Right lobe of liver (tissue), 6 donors: ENCODE data around the gene PAX5. TPM values are rescaled to one million over a fixed set of nuclear protein-coding genes. Genes with fewer than 3 reads are reported as not detected.
"Not testable (repeated sequence)": the region's sequence is repeated elsewhere in the genome, so short reads cannot be mapped to it uniquely, and the experiment has no call there.

Experiments used
- ATAC-seq, 4 donors: fragments of 200-7000 bp; cut with Tn5 transposase; one replicate each; pipeline ENCODE4 v1.9.1; 2020; ENCODE audit warnings: mild to moderate bottlenecking in 4 of 4, moderate library complexity in 4 of 4
- DNase-seq, 3 donors: peaks; one replicate each; pipeline ENCODE4 v3.0.0-alpha.2; 2020
- H3K27ac ChIP-seq, 3 donors: fragments of 200-600 bp; one replicate each; pipeline ENCODE4 v1.8.0; 2022
- H3K27me3 ChIP-seq, 2 donors: fragments of 200-600 bp; one replicate each; pipeline ENCODE4 v1.8.0; 2022
- H3K36me3 ChIP-seq, 4 donors: fragments of 200-600 bp; sonication (generic) in 1 of 4; one replicate each; pipeline versions ENCODE4 v1.5.1 to v1.8.0; 2017 to 2022; ENCODE audit warnings: control low read depth in 1 of 4
- H3K4me1 ChIP-seq, 4 donors: fragments of 200-600 bp; sonication (generic) in 1 of 4; one replicate each; pipeline versions ENCODE4 v1.5.1 to v1.8.0; 2017 to 2022; ENCODE audit warnings: control low read depth in 1 of 4
- H3K4me3 ChIP-seq, 3 donors: fragments of 200-600 bp; one replicate each; pipeline ENCODE4 v1.8.0; 2022
- H3K9me3 ChIP-seq, 4 donors: fragments of 200-600 bp; sonication (generic) in 1 of 4; one replicate each; pipeline versions ENCODE4 v1.5.1 to v1.8.0; 2017 to 2022; ENCODE audit warnings: control low read depth in 1 of 4
- POLR2A ChIP-seq: fragments of 450-650 bp; IDR thresholded peaks from one replicate; pipeline ENCODE4 v1.6.1; 2017; ENCODE audit warnings: antibody characterized with exemption, mild to moderate bottlenecking
- WGBS: methylation state at CpG from one replicate; pipeline ENCODE4 v1.1.6; 2018; ENCODE audit warnings: low coverage, low lambda C conversion rate; ENCODE audit not compliant: insufficient coverage; ENCODE audit errors: missing lambda C conversion rate; 5-methylcytosine and 5-hydroxymethylcytosine counted together
- intact Hi-C, 2 donors: fragments of 100-400 bp; cut with DNase I; formaldehyde crosslinking; loops; one replicate each; pipeline versions ENCODE4 v1.11.2 to v1.14.1; 2022
- long read RNA-seq: library from polyadenylated mRNA; unstranded; transcript quantifications from one replicate; pipeline ENCODE4 v2.0.0, GENCODE V29; 2019
- total RNA-seq, 6 experiments: library from RNA; depleted of rRNA in 2 of 6; stranded (reverse); fragments of >200 nt in 2 of 6; fragmentation: NEBNext Ultra II Directional in 3 of 6; extraction: Animal tissue kit (Norgen Biotek cat#: 25700) in 3 of 6; gene quantifications; one replicate each; pipeline versions ENCODE4 v1.1.0 to v1.2.4, GENCODE V29; 2016 to 2023
- TF ChIP-seq, protein P1 (sequence below), 4 donors: fragments of 200-600 bp in 3 of 4; fragments of 450-650 bp in 1 of 4; IDR thresholded peaks; one replicate each; pipeline versions ENCODE4 v1.5.1 to v1.8.0; 2016 to 2022; ENCODE audit warnings: antibody characterized with exemption in 4 of 4, mild to moderate bottlenecking in 2 of 4
- donor health status: DM: no; HTN: yes; CAD: no.
- donor health status: DM: no; HTN: no; CAD: no.
- donor health status: DM: no; HTN: no; CAD: no.
- donor health status: DM: no; HTN: yes; CAD: no.
- donor health status: DM: no; HTN: yes; CAD: no.

The PAX5 gene
- under 1 TPM in 2 of 6 experiments, not detected in 4; 0.12 to 0.18 TPM for total RNA-seq
- long read RNA-seq: 0 reads

DNA sequence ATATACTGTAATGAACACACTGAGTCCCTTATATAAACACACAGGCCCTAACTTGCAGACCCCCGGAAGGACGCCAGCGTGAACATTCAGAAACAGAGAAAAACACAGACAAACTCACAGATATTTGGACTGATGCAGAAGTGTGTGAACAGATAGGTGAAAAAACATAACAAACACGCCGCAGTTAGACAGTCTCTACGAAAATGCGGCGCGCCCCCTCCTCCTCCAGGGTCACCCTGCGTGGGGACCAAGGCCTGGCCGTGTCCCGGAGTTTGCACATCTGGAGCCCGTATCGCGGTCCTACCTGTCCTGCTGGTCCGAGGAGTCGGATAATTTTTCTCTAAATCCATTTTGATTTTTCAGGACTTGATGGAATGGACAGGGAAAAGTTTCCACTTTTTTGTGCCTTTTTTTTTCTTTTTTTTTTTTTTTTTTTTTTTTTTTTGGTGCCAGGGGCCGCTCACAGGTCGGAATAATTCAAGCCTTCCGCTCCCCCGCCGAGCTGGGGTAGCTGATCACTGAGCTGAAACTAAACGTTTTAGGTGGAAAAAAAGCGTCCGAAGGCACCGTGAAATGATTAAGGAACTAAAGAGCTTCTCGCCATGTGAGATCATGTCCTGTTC, at the start of gene PAX5:
TSS of gene PAX5 (minus strand) at position 587 of the 623 bp plus-strand sequence. CDS start at position 350, 237 bp downstream.
- H3K4me3 ChIP-seq: no peak within 1 kb of the TSS
- TF ChIP-seq, protein P1, sequence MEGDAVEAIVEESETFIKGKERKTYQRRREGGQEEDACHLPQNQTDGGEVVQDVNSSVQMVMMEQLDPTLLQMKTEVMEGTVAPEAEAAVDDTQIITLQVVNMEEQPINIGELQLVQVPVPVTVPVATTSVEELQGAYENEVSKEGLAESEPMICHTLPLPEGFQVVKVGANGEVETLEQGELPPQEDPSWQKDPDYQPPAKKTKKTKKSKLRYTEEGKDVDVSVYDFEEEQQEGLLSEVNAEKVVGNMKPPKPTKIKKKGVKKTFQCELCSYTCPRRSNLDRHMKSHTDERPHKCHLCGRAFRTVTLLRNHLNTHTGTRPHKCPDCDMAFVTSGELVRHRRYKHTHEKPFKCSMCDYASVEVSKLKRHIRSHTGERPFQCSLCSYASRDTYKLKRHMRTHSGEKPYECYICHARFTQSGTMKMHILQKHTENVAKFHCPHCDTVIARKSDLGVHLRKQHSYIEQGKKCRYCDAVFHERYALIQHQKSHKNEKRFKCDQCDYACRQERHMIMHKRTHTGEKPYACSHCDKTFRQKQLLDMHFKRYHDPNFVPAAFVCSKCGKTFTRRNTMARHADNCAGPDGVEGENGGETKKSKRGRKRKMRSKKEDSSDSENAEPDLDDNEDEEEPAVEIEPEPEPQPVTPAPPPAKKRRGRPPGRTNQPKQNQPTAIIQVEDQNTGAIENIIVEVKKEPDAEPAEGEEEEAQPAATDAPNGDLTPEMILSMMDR (IDR thresholded peaks at IDR 0.05): no peak
- no peak for TF ChIP-seq POLR2A
- H3K27ac ChIP-seq: no peak within 1 kb of the TSS
- intact Hi-C loops: no loop called here
- no peaks in the 10 kb centered on the region for H3K36me3 ChIP-seq
- peaks cover 37 to 67% of the 10 kb centered on the region in 2 donors for H3K27me3 ChIP-seq
- H3K4me1 ChIP-seq: peaks cover 0 to 34% (median 4%) of the 10 kb centered on the region in 4 donors
- 20% methylated on average over 18 of the region's 27 CpGs for WGBS
- ATAC-seq: no peak
- H3K9me3 ChIP-seq: no peaks in the 10 kb centered on the region
- no peak for DNase-seq

DNA sequence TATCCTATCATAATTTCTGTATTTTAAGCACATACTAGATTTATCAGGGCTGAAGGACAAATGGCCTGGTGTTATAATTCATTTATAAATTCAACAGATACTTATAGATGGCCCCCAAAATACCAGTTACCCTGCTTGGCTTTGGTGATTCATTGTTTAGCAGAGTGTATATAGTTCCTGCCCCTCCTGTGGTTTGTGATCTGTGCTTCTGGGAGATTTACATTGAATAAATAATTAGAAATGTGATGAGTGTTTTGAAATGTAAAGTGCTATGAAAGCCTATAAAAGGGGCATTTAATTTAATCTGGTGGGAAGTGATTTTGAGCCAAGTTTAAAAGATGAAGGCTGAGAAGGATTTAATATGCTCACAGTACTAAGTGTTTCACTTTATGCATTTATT, 49.6 kb upstream of the PAX5 start:
- peaks cover 0 to 18% (median 7%) of the 10 kb centered on the region in 4 donors for H3K36me3 ChIP-seq
- no peak for DNase-seq
- no peak for TF ChIP-seq POLR2A
- TF ChIP-seq, protein P1 (IDR thresholded peaks at IDR 0.05): no peak
- no peaks in the 10 kb centered on the region for H3K9me3 ChIP-seq
- no peak overlapping the region for H3K27ac ChIP-seq
- intact Hi-C loops: no loop called here
- ATAC-seq: no peak
- peaks cover 0 to 26% (median 6%) of the 10 kb centered on the region in 4 donors for H3K4me1 ChIP-seq
- no peak overlapping the region for H3K4me3 ChIP-seq
- H3K27me3 ChIP-seq: no peaks in the 10 kb centered on the region

DNA sequence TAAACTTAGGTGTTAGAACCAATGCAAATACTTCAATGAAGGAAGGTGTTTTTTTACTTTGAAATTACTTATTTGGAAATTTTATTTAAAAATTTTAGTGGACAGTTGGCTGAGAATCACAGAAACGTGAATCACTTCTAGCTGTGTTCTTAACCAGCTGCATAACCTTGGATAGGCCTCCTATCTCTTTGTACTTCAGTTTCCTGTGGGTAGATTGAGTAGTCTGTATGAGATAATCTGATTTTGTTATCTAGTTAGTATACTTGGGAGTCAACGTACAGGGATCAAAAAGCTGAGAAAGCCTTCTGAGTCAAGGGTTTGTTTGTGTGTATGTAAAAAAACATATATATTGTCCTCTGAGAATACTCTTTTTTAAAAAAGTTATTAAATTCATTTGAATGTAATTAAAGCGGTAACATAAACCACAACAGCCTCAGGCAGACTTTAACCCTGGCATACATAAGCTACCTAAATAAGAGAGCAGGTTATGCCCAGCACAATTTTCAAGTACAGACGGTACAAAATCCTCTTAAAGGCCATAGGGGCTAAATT, 48.2 kb upstream of the PAX5 start:
- no peak for ATAC-seq
- TF ChIP-seq POLR2A: no peak
- TF ChIP-seq, protein P1 (IDR thresholded peaks at IDR 0.05): no peak
- H3K9me3 ChIP-seq: no peaks in the 10 kb centered on the region
- H3K36me3 ChIP-seq: peaks cover 0 to 9% (median 5%) of the 10 kb centered on the region in 4 donors
- no peak overlapping the region for H3K4me3 ChIP-seq
- WGBS: 75% methylated on average over 4 of the region's 4 CpGs
- H3K4me1 ChIP-seq: peaks cover 0 to 26% (median 6%) of the 10 kb centered on the region in 4 donors
- intact Hi-C loops: no loop called here
- H3K27ac ChIP-seq: no peak overlapping the region
- H3K27me3 ChIP-seq: no peaks in the 10 kb centered on the region
- DNase-seq: no peak

DNA sequence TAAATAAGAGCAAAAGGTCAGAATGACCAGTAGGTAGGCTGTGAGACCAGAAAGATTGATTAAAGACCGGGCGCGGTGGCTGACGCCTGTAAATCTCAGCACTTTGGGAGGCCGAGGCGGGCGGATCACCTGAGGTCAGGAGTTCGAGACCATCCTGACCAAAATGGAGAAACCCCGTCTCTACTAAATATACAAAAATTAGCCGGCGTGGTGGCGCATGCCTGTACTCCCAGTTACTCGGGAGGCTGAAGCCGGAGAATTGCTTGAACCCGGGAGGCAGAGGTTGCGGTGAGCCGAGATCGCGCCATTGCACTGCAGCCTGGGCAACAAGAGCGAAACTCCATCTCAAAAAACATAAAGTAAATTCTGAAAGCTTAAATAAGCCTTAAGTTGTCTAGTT, 47.4 kb upstream of the PAX5 start:
- peaks cover 0 to 26% (median 6%) of the 10 kb centered on the region in 4 donors for H3K4me1 ChIP-seq
- H3K9me3 ChIP-seq, H3K36me3 ChIP-seq, DNase-seq, H3K27ac ChIP-seq, ATAC-seq, intact Hi-C loops, H3K4me3 ChIP-seq, H3K27me3 ChIP-seq: not testable (repeated sequence)
- 91% methylated on average over 19 of the region's 20 CpGs for WGBS

GRCh38 chr9:37080165-37080628, 46.1 kb upstream of the PAX5 start:
- H3K9me3 ChIP-seq, H3K36me3 ChIP-seq, H3K27me3 ChIP-seq, intact Hi-C loops: not testable (repeated sequence)
- peak in 2 of 3 donors; percentile 57 to 64 for DNase-seq
- H3K4me1 ChIP-seq: peaks cover 0 to 26% (median 6%) of the 10 kb centered on the region in 4 donors
- peak; percentile 37 to 47 (median 46) for ATAC-seq
- peak overlapping the region; percentile 87 to 90 (median 90) for H3K4me3 ChIP-seq
- 0% methylated on average over 7 of the region's 32 CpGs for WGBS
- peak overlapping the region; percentile 55 to 80 (median 71) for H3K27ac ChIP-seq
